K562 (cell line): Measurements from ENCODE around the gene OSBPL1A. TPM values are rescaled to one million over a fixed set of nuclear protein-coding genes. Genes with fewer than 3 reads are reported as not detected.

Experiments
- ATAC-seq: fragments of 200-7000 bp; cut with Tn5 transposase; 3 replicates; pipeline ENCODE4 v1.9.1; 2020; ENCODE audit warnings: moderate library complexity
- BruUV-seq: library from RNA; stranded (reverse); fragments of 400-500 nt; replicated peaks from 2 replicates; lab custom pipeline; 2021; lab: Mats Ljungman, UMichigan
- CTCF ChIA-PET: fragments of 300-600 bp; formaldehyde crosslinking; extraction: SDS; loops from one replicate; lab custom pipeline; 2021; ENCODE audit warnings: low intra/inter-chr PET ratio; lab: Yijun Ruan, JAX
- POLR2A ChIA-PET: fragments of 300-600, 350-650 bp; sonication (Branson Sonifier 250); formaldehyde crosslinking; extraction: SDS; loops from one replicate; lab custom pipeline; 2021; ENCODE audit warnings: antibody characterized with exemption, inconsistent platforms; lab: Yijun Ruan, JAX
- DNase-seq, 4 experiments: peaks; one replicate each; pipeline versions ENCODE4 v3.0.0 to v3.0.0-alpha.2; 2011 to 2018; ENCODE audit warnings: low spot score in 3 of 4, mixed read lengths in 3 of 4; ENCODE audit errors: extremely low read depth in 1 of 4
- FAIRE-seq: peaks from 2 replicates; lab custom pipeline; 2011; peaks lifted over from hg19 to GRCh38; lab: Jason Lieb, UNC
- H2AFZ ChIP-seq: 2 replicates; pipeline ENCODE4 v1.6.0; 2011; ENCODE audit warnings: low read depth, low read length, control low read depth, inconsistent platforms
- H3K27ac ChIP-seq: fragments of 200-600 bp; 3 replicates; pipeline ENCODE4 v1.8.0; 2011; ENCODE audit warnings: low read depth, mild to moderate bottlenecking, control low read depth, inconsistent platforms, low read length, moderate library complexity, mixed read lengths; ENCODE audit errors: extremely low read depth
- H3K27me3 ChIP-seq, 2 experiments: fragments of 300-600 bp in 1 of 2; 2 replicates in 1 of 2; 3 replicates in 1 of 2; pipeline versions ENCODE4 v1.6.0 to v1.8.0; 2011; ENCODE audit warnings: inconsistent platforms in 2 of 2, low read length in 2 of 2, mild to moderate bottlenecking in 1 of 2, mixed read lengths in 1 of 2, moderate library complexity in 1 of 2; ENCODE audit not compliant: control insufficient read depth in 2 of 2, insufficient read depth in 2 of 2
- H3K36me3 ChIP-seq: fragments of 300-600 bp; 3 replicates; pipeline ENCODE4 v1.8.0; 2011; ENCODE audit warnings: mild to moderate bottlenecking, low read length, inconsistent platforms; ENCODE audit not compliant: control insufficient read depth, insufficient read depth
- H3K4me1 ChIP-seq, 2 experiments: fragments of 200-600 bp in 1 of 2; replicated peaks in 1 of 2; 2 replicates in 1 of 2; 3 replicates in 1 of 2; pipeline versions ENCODE4 v1.5.1 to v1.8.0; 2011; ENCODE audit warnings: inconsistent platforms in 2 of 2, low read length in 2 of 2, mild to moderate bottlenecking in 1 of 2, mixed read lengths in 1 of 2, moderate library complexity in 1 of 2; ENCODE audit not compliant: control insufficient read depth in 2 of 2, insufficient read depth in 2 of 2
- H3K4me2 ChIP-seq: 2 replicates; pipeline ENCODE4 v1.6.1; 2011; ENCODE audit warnings: low read length, control low read depth, inconsistent platforms, mixed read lengths; ENCODE audit not compliant: insufficient read depth
- H3K4me3 ChIP-seq: fragments of 200-600 bp; sonication (generic), shearing (Covaris generic); 2 replicates; pipeline ENCODE4 v1.5.1; 2016; ENCODE audit warnings: control low read depth, inconsistent platforms
- H3K79me2 ChIP-seq: fragments of 200-600 bp; 3 replicates; pipeline ENCODE4 v1.8.0; 2011; ENCODE audit warnings: low read length, inconsistent platforms; ENCODE audit not compliant: control insufficient read depth, insufficient read depth
- H3K9ac ChIP-seq, 2 experiments: 2 replicates each; pipeline versions ENCODE4 v1.6.0 to v1.6.1; 2011; ENCODE audit warnings: low read depth in 2 of 2, low read length in 2 of 2, control low read depth in 1 of 2, inconsistent platforms in 1 of 2, mild to moderate bottlenecking in 1 of 2, mixed read lengths in 1 of 2; ENCODE audit not compliant: insufficient read depth in 1 of 2
- H3K9me1 ChIP-seq: one replicate; pipeline ENCODE4 v1.6.0; 2011; ENCODE audit warnings: inconsistent platforms, mild to moderate bottlenecking, low read length, moderate library complexity; ENCODE audit not compliant: control insufficient read depth, insufficient read depth
- H3K9me3 ChIP-seq: replicated peaks from 2 replicates; pipeline ENCODE4 v1.5.1; 2011; ENCODE audit warnings: low read depth, low read length, inconsistent platforms; ENCODE audit not compliant: control insufficient read depth, insufficient read depth
- H4K20me1 ChIP-seq: replicated peaks from 2 replicates; pipeline ENCODE4 v1.6.1; 2011; ENCODE audit warnings: low read length, inconsistent platforms, mixed read lengths; ENCODE audit not compliant: control insufficient read depth, insufficient read depth
- CAMTA2 ChIP-seq: fragments of 250-450 bp; sonication (Bioruptor Pico); conservative IDR thresholded peaks from 2 replicates; pipeline ENCODE4 v1.5.1; 2022
- GATAD2A ChIP-seq: fragments of 450-650 bp; IDR thresholded peaks from 2 replicates; pipeline ENCODE4 v1.6.1; 2017
- POLR2AphosphoS2 ChIP-seq: IDR thresholded peaks from 2 replicates; pipeline ENCODE4 v1.6.1; 2012; ENCODE audit warnings: low read length, improper control_type of control experiment
- TRIM28 ChIP-seq: fragments of 450-650 bp; IDR thresholded peaks from 2 replicates; pipeline ENCODE4 v1.6.1; 2017
- ZBTB7A ChIP-seq: IDR thresholded peaks from 2 replicates; pipeline ENCODE4 v1.6.1; 2011; ENCODE audit warnings: low read depth, mild to moderate bottlenecking, low read length, moderate library complexity, borderline replicate concordance; ENCODE audit not compliant: control insufficient read depth
- WGBS: fragments of 100-300 bp; shearing (Covaris generic); methylation state at CpG from one replicate; pipeline ENCODE4 v1.1.6; 2016; ENCODE audit warnings: low coverage, mixed read lengths; ENCODE audit not compliant: insufficient coverage; ENCODE audit errors: missing lambda C conversion rate; 5-methylcytosine and 5-hydroxymethylcytosine counted together
- in situ Hi-C: fragments of 300-500 bp; cut with MboI; formaldehyde crosslinking; loops from 4 replicates; pipeline ENCODE4 v1.15.0; 2018; ENCODE audit warnings: inconsistent platforms, mixed read lengths
- intact Hi-C: fragments of 100-400 bp; cut with micrococcal nuclease; formaldehyde crosslinking; loops from 2 replicates; pipeline ENCODE4 v1.14.2; 2022
- polyA plus RNA-seq, 8 experiments: library from polyadenylated mRNA; depleted of rRNA in 4 of 8; stranded (reverse) in 5 of 8; unstranded in 3 of 8; fragments of >200 nt; fragmentation: Nextera tagmentation in 2 of 8; fragmentation: Illumina TruSeq in 1 of 8; extraction: Ambion mirVana in 2 of 8; extraction: Trizol in 1 of 8; gene quantifications; 2 replicates each; pipeline versions ENCODE4 v1.2.1 to v1.2.3, GENCODE V29; 2011 to 2014; ENCODE audit warnings: inconsistent platforms in 1 of 8, missing spikeins in 1 of 8
- total RNA-seq, 7 experiments: library from RNA; depleted of rRNA in 6 of 7; stranded (reverse); fragments of >200 nt in 6 of 7; fragmentation: Illumina TruSeq in 2 of 7; extraction: Trizol in 2 of 7; gene quantifications; 2 replicates each; pipeline versions ENCODE4 v1.2.1 to v1.2.3, GENCODE V29; 2011 to 2021; ENCODE audit warnings: low replicate concordance in 1 of 7
- TF ChIP-seq, protein P1 (sequence below): IDR thresholded peaks from 3 replicates; pipeline ENCODE4 v1.6.1; 2011; ENCODE audit warnings: borderline replicate concordance, mild to moderate bottlenecking, moderate library complexity; ENCODE audit not compliant: insufficient read length; ENCODE audit errors: extremely low read depth
- TF ChIP-seq, protein P2 (sequence below): sonication (generic); formaldehyde crosslinking; IDR thresholded peaks from 2 replicates; pipeline ENCODE4 v1.8.0; 2022; ENCODE audit warnings: missing genetic modification reagents, mild to moderate bottlenecking, borderline replicate concordance

The OSBPL1A gene
- total and polyA plus RNA-seq, 9 of the 15 experiments (the other 6 are each of a cell fraction or from before 2014, with no cell fraction given): 0.40 to 0.49 TPM; not detected in 7

DNA sequence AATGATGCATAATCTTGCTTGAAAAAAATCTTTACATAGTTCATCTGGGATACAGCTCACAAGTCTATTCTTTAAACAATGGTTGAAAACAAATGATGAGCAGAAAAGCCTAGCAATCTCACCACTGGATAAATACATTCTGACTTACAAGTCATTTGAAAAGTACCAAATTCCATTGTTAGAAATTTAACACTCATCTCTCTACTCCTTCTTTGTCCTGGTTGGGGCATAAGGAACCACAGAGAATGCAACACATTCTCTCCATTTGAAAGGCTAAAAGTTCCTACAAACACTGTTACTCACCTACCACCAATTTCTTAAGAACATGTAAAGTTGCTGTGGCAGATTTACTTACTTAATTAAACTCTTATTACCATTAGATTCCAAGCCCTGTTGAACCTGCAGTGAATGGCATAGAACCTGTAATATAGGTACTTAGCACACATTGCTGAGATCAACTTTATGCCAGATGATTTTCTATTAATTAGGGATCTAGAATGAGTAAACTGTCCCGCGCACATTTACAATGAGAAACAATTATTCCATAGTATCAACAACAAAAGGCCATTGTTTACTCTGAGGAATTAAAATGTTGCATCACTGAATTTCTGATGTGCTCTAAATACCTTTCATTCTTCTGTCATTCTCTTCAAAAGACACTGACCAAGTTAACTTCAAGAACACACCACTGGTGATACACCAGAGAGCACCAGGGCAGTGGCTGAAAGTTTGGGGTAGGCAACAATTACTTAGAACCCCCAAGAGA is 189.2 kb downstream of the OSBPL1A start:
- POLR2A ChIA-PET: no interaction called here
- no peak overlapping the region for H3K4me2 ChIP-seq
- H3K36me3 ChIP-seq: no peaks in the 10 kb centered on the region
- no peak overlapping the region for H3K27ac ChIP-seq
- CTCF ChIA-PET: no interaction called here
- no peaks in the 10 kb centered on the region; a peak in 1 of 5 replicates for H3K27me3 ChIP-seq
- H4K20me1 ChIP-seq: no peaks in the 10 kb centered on the region
- H3K9ac ChIP-seq: no peak overlapping the region
- no peaks in the 10 kb centered on the region for H3K4me1 ChIP-seq
- FAIRE-seq: no peak
- DNase-seq: no peak
- H3K4me3 ChIP-seq: no peak overlapping the region
- TF ChIP-seq, protein P1, sequence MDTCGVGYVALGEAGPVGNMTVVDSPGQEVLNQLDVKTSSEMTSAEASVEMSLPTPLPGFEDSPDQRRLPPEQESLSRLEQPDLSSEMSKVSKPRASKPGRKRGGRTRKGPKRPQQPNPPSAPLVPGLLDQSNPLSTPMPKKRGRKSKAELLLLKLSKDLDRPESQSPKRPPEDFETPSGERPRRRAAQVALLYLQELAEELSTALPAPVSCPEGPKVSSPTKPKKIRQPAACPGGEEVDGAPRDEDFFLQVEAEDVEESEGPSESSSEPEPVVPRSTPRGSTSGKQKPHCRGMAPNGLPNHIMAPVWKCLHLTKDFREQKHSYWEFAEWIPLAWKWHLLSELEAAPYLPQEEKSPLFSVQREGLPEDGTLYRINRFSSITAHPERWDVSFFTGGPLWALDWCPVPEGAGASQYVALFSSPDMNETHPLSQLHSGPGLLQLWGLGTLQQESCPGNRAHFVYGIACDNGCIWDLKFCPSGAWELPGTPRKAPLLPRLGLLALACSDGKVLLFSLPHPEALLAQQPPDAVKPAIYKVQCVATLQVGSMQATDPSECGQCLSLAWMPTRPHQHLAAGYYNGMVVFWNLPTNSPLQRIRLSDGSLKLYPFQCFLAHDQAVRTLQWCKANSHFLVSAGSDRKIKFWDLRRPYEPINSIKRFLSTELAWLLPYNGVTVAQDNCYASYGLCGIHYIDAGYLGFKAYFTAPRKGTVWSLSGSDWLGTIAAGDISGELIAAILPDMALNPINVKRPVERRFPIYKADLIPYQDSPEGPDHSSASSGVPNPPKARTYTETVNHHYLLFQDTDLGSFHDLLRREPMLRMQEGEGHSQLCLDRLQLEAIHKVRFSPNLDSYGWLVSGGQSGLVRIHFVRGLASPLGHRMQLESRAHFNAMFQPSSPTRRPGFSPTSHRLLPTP: no peak
- TF ChIP-seq GATAD2A (no peak), CAMTA2 (no peak), ZBTB7A (no peak), TRIM28 (no peak), POLR2AphosphoS2 (no peak)
- TF ChIP-seq, protein P2, sequence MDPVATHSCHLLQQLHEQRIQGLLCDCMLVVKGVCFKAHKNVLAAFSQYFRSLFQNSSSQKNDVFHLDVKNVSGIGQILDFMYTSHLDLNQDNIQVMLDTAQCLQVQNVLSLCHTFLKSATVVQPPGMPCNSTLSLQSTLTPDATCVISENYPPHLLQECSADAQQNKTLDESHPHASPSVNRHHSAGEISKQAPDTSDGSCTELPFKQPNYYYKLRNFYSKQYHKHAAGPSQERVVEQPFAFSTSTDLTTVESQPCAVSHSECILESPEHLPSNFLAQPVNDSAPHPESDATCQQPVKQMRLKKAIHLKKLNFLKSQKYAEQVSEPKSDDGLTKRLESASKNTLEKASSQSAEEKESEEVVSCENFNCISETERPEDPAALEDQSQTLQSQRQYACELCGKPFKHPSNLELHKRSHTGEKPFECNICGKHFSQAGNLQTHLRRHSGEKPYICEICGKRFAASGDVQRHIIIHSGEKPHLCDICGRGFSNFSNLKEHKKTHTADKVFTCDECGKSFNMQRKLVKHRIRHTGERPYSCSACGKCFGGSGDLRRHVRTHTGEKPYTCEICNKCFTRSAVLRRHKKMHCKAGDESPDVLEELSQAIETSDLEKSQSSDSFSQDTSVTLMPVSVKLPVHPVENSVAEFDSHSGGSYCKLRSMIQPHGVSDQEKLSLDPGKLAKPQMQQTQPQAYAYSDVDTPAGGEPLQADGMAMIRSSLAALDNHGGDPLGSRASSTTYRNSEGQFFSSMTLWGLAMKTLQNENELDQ (CRISPR knock-in tag): no peak
- no peaks in the 10 kb centered on the region for H3K9me3 ChIP-seq
- intact Hi-C loops: no loop called here
- no peaks in the 10 kb centered on the region for H3K9me1 ChIP-seq
- 0% methylated on average over 2 of the region's 2 CpGs for WGBS
- ATAC-seq: no peak
- no TSS peak for BruUV-seq
- H2AFZ ChIP-seq: no peak overlapping the region
- in situ Hi-C loops: no loop called here
- no peaks in the 10 kb centered on the region for H3K79me2 ChIP-seq
